Suppressor macrophage treated with lipopolysaccharide for 1 hour (primary cell): Measurements from ENCODE around the gene TENT4B.

Experiments used
- DNase-seq, 3 donors: peaks; one replicate each; pipeline ENCODE4 v3.0.0-alpha.2; 2020 to 2022

TENT4B gene

GRCh38 chr16:50155925-50156324 is 2.8 kb downstream of the TENT4B start:
- no peak for DNase-seq

- no peak for DNase-seq
Observed at GRCh38 chr16:50156590-50156989, 3.5 kb downstream of the TENT4B start.

- DNase-seq = no peak
Observed at GRCh38 chr16:50160495-50161164, 7.5 kb downstream of the TENT4B start.

GRCh38 chr16:50161950-50162349 is 8.8 kb downstream of the TENT4B start:
- no peak for DNase-seq

GRCh38 chr16:50165473-50165872 is 12.4 kb downstream of the TENT4B start:
- DNase-seq = no peak

- no peak for DNase-seq
Observed at GRCh38 chr16:50166511-50167500, 13.7 kb downstream of the TENT4B start.

- no peak for DNase-seq
Observed at GRCh38 chr16:50167556-50167955, 14.4 kb downstream of the TENT4B start.

GRCh38 chr16:50169555-50170096 is 16.5 kb downstream of the TENT4B start:
- DNase-seq = peak; percentile 28 to 48 (median 41)

GRCh38 chr16:50171773-50172172 is 18.7 kb downstream of the TENT4B start:
- DNase-seq = peak in 1 of 3 donors; percentile 7

- no peak for DNase-seq
Observed at GRCh38 chr16:50172195-50172922, 19.3 kb downstream of the TENT4B start.

GRCh38 chr16:50173316-50173715 is 20.2 kb downstream of the TENT4B start:
- no peak for DNase-seq

- DNase-seq = no peak
Observed at GRCh38 chr16:50178491-50178941, 25.4 kb downstream of the TENT4B start.

- no peak for DNase-seq
Observed at GRCh38 chr16:50182441-50182840, 29.3 kb downstream of the TENT4B start.

- DNase-seq = no peak
Observed at GRCh38 chr16:50183316-50183715, 30.2 kb downstream of the TENT4B start.

GRCh38 chr16:50185005-50185505 is 31.9 kb downstream of the TENT4B start:
- no peak for DNase-seq

GRCh38 chr16:50188619-50189136 is 35.6 kb downstream of the TENT4B start:
- DNase-seq = no peak

- DNase-seq = no peak
Observed at GRCh38 chr16:50190292-50190691, 37.2 kb downstream of the TENT4B start.

GRCh38 chr16:50192386-50193050 is 39.4 kb downstream of the TENT4B start:
- DNase-seq = no peak

- DNase-seq = peak in 1 of 3 donors; percentile 12
Observed at GRCh38 chr16:50193594-50193993, 40.5 kb downstream of the TENT4B start.

- DNase-seq = peak; percentile 52 to 79 (median 67)
Observed at GRCh38 chr16:50195276-50195675, 42.2 kb downstream of the TENT4B start.

- no peak for DNase-seq
Observed at GRCh38 chr16:50195756-50196155, 42.6 kb downstream of the TENT4B start.

- DNase-seq = peak; percentile 27 to 52 (median 45)
Observed at GRCh38 chr16:50197582-50197981, 44.5 kb downstream of the TENT4B start.
